GM19438 (cell line): ENCODE measurements around the gene NECTIN1.
"Not testable (repeated sequence)": the region's sequence is repeated elsewhere in the genome, so short reads cannot be mapped to it uniquely, and the experiment has no call there.

ENCODE experiments used
- ATAC-seq: cut with Tn5 transposase; IDR thresholded peaks from one replicate; pipeline ENCODE4 v1.9.1; 2021; ENCODE audit warnings: low read depth; ENCODE audit not compliant: unreplicated experiment

NECTIN1 gene

DNA sequence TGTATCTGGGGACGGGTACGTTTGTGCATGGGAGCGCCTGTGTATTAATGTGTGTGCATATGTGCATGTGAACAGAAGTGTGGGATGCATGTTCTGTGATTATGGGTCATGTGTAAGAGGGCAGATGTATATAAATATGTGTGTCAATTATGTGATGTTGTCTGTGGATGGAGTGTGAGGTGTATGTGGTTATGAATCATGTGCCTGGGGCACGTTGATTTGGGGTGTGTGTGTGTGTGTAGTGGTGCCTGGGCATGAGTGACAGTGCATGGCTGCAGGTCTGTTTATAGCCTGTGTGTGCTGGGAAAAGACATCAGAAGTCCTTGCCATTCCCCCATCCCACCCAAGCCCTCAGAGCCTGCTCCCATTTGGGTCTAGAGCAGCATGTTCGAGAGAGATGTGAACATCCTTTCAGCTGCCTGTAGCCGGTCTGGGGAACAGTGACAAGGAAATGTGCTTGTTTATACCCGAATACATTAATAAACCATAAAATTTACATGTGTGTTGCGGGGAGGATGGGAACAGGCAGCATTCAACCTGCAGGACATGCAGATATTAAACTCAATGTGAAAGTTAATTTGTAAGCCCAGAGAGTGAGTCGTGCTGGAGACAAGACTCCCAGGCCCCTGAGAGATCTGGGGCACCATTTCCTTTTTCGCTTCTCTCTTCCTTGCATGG is 129.0 kb downstream of the NECTIN1 start:
- peak; percentile 84 for ATAC-seq

DNA sequence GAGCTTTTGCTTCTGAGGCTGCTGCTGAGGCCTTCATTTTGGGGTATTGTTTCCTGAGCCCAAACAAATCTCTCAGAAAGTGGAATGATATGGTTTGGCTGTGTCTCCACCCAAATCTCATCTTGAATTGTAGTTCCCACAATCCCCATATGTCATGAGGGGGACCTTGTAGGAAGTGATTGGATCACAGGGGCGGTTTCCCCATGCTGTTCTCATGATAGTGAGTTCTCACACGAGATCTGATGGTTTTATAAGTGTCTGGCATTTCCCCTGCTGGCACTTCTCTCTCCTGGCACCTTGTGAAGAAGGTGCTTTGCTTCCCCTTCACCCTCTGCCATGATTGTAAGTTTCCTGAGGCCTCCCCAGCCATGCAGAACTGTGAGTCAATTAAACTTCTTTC is 133.1 kb downstream of the NECTIN1 start:
- ATAC-seq, result not testable (repeated sequence)

DNA sequence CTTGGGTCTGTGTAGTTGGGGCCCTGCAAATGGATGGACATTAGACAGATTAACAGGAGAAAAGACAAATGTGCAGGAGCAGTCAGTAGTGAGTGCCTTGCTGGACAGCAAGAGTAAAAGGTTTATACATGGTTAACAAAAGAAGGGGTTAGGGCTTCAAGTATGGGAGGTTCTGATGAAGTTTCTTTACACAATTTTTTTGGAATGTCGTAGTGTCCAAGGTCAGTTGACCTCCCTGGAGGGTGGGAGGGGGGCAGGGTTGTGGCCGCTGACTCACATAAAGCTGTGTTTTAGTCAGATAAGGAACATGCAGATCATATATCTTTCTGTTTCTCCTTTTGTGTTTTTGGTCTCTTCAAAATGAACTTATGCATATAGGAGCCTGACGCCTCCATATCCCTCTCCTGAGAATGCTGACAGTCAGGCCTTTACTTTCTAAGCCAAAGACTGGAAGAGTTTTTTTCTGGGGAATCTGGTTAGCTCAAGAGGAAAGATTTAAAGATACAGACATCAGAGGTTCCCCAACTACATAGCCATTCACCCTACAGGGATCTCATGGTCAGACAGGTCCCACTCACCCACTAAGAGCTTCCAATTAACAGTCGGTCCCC is 134.3 kb downstream of the NECTIN1 start:
- ATAC-seq, result no peak

DNA sequence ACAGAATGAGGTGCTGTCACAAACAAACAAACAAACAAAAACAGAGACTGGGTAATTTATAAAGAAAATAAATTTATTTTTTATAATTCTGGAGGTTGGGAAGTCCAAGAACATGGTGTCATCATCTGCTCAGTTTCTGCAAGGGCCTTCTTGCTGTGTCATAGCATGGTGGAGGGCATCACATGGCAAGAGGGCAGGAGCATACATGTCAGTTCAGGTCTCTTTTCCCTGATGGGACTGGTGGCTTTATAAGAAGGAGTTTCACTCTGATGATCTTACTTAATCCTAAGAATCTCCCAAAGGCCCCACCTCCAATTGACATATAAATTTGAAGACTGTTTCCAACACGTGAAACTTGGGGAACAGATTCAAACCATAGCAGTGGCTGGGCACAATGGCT is 135.7 kb downstream of the NECTIN1 start:
- ATAC-seq, result no peak

DNA sequence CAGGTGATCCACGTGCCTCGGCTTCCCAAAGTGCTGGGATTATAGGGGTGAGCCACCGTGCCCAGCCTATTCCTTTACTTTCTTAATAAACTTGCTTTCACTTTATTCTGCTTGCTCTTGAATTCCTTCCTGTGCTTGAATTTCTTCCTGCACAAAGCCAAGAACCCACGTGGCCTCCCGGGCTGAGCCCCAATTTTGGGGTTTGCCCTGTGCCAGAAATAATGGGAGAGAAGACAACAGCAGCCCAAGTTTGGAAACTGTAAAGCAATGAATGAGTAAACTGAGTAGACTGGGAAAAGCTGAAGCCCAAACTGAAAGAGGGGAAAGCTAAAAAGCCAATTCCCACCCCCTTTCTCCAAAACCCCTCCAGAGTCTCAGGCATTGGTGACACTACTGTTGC is 136.4 kb downstream of the NECTIN1 start:
- no peak for ATAC-seq

DNA sequence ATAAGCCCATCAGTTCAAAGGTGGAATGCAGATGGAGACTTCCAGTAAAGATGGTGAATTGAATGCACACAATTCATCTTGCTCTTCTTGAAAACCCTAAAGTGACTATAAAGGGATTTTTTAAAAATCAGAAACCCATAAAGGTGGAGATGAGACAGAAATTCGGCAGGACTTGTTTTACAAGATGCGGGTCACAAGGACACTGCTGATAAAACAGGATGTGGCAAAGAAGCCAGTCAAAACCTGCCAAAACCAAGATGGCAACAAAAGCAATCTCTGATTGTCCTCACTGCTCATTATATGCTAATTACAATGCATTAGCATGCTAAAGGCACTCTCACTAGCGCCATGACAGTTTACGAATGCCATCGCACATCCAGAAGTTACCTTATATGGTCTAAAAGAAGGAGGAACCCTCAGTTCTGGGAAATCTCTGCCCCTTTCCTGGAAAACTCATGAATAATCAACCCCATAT is 137.1 kb downstream of the NECTIN1 start:
- ATAC-seq, result no peak

DNA sequence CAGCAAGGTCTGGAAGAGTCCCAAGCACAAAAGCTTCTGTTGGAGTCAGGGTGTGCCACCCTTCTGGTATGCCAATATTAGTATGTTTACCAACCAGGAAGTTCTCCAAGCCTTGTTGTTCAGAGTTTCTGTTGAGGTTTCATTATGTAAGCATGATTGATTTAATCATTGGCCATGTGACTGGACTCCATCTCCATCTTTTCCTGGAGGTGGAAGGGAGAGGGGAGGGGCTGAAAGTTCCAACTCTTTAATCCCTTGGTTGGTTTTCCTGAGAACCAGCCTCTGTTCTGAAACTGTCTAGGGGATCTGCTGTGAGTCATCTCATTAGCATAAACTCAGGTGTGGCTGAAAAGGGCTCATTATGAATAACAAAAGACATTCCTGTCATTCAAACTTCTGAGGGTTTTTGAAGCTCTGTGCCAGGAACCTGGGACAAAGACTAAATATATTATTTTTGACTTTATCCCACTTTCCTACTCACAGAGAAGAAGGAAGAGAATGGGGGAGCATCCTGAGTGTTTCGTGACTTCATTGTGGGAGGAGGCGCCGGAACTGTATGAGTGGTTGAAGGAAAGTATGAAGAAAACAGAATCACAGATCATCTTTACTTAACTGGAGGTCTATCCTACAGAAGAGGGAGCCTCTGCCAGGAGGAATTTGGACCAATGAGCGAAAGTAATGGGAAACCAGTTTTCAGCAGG is 138.2 kb downstream of the NECTIN1 start:
- ATAC-seq, result no peak

DNA sequence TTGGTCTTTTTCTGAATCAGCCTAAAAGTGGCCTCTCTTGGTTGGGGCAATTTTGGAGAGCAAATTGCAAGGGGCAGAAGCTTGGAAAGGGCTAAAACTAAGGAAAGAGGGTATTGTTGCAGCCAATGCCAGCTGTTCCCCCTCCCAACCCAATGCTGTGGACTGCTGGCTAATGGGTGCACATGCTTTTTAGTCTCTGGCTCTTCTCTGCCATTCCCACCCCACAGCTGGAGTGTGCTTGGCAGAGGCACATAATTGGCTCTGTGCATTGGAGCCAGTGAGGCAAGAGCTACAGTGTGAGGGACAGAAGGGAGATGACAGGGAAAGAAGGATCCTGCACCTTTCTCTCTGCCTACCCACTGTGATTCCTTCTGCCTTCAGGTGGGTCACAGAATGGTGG is 140.0 kb downstream of the NECTIN1 start:
- ATAC-seq, result no peak
